C1 segment of cervical spinal cord (tissue), 14 donors: Measurements from ENCODE around the gene TGFBR3.

ENCODE experiments used
- DNase-seq, 14 donors: peaks; one replicate each; lab custom pipeline; 2025; lab: John Stamatoyannopoulos, UW

The TGFBR3 gene

DNA sequence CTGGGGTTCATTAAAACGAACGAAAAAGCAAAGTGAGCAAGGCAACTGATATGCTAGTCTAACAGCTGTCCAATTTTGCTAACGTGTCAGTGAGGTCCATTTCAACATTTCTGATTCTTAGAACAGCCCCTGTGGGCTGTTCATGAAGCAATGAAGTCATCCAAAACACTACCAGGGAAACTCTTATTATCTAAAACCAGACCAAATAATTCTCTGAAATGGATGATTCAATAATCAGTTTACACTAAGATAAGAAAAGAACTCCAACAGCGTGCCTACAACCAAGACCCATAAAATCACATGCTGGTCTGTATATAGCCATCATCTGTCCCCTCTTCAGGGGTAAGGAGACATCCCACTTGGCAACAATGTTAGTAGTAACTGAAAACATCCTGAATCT lies 122.7 kb downstream of the TGFBR3 start:
- no peak for DNase-seq

DNA sequence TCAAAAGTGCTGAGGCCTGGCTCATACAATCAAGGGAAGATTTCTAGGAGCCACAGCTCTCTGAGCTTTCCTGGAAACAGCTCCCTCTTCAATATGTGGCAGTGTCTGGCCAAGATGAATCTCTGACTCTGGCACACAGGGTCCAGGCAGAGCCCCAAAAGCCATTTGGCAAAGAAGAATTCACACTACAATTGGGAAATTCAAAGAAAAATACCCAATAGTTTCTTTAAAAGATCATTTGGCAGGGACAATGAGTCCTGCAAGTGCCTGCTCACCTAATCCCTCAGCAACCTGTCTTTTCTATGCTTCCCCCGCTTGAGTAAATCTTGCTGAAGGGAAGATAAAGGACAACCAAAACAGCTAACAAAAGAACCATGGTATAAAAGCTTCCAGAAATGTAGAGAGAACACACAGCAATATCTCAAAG lies 124.6 kb downstream of the TGFBR3 start:
- DNase-seq, result peak in 4 of 14 donors; percentile 13 to 42 (median 30)

- DNase-seq, result no peak
Observed at GRCh38 chr1:91760512-91760911, 125.4 kb downstream of the TGFBR3 start.

DNA sequence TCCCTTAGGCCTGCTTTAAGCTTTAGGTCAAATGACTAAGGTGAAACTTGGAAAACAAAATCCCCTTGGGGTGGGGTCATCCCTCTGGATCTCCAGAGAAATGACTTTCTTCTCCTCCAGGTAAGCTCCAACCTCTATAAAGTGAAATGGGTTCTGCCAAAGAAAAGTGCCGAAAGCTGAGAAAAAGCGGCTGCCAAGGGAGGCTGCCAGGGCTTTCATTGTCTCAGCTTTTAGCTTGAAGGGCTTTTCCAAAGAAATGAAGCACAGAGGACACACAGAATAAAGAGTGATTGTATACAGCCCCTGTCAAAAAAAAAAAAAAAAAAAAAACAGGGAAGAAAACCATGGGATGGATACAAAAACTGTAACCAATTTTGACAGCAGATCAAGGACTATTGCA lies 126.9 kb downstream of the TGFBR3 start:
- DNase-seq, result peak in 1 of 14 donors; percentile 4

DNA sequence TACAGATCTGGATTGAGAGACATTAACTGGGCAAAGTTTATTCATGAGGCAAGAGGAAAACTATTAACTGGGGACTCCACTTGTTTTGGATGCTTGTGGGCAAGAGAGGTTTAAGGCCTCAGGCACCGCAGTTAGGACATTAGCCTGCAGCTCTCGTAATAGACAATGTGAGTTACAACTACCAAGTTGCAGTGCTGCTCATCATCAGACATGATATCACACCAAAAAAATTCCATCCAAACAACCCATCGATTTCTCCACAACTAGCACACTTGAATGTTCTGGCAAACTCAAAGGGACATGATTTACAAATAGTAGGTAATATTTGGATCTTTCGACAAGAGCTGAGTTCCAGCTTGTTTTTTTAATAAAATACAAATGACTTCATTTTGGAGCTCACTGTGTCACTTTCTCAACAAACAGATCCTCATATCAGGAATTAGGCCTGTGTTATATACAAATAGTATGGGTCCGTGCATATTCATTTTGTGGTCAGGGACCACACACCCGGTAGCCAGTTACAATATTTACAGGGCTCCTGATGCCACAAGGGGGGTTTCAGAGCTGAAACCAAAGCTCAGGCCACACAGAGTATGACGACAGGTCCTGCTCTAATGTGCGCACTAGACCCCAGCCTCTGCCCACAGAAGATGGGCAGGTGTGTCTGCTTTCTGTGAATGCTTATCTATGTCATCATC lies 128.0 kb downstream of the TGFBR3 start:
- no peak for DNase-seq

GRCh38 chr1:91755702-91756287 lies 130.2 kb downstream of the TGFBR3 start:
- no peak for DNase-seq

- no peak for DNase-seq
Observed at GRCh38 chr1:91754816-91755580, 131.0 kb downstream of the TGFBR3 start.

- DNase-seq, result no peak
Observed at GRCh38 chr1:91754348-91754747, 131.6 kb downstream of the TGFBR3 start.

DNA sequence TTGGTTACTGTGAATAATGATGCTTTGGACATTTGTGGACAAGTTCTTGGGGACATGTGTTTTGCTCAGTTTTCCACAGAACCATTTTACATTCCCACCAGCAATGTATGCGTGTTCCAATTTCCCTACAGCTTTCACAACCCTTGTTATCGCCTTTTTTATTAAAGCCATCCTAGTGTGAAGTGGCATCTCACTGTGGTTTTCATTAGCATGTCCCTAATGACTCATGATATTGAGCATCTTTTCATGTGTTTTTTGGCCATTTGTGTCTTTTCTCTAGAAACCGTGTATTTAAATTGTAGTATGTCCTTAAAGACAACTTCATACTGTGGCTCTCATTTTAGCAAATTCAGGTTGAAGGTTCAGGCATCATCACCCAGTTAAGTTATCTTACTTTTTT lies 132.1 kb downstream of the TGFBR3 start:
- DNase-seq, result no peak

GRCh38 chr1:91752324-91752723 lies 133.6 kb downstream of the TGFBR3 start:
- no peak for DNase-seq

GRCh38 chr1:91751275-91751674 lies 134.7 kb downstream of the TGFBR3 start:
- peak in 6 of 14 donors; percentile 5 to 24 (median 22) for DNase-seq

GRCh38 chr1:91750398-91750996 lies 135.5 kb downstream of the TGFBR3 start:
- DNase-seq, result no peak

DNA sequence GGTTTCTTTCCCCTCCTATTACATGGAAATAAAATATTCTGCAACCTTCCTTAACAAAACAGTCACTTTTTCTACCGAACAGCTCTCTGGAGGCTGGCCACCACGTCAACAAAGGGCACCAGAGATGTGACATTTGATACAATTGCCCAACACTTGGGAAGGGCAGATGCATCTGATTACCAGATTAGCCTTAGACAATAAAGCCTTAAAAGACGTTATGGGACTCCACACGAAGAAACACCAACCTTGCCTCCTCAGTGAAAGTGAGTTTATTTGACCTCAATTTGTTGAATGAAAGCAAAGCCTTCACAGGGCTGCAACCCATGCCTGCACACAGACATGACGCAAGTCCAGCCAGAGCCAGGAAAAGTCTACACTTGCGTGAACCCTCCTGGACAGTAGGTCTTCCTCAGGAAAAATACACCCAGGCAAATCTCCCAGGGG lies 136.1 kb downstream of the TGFBR3 start:
- DNase-seq, result no peak

DNA sequence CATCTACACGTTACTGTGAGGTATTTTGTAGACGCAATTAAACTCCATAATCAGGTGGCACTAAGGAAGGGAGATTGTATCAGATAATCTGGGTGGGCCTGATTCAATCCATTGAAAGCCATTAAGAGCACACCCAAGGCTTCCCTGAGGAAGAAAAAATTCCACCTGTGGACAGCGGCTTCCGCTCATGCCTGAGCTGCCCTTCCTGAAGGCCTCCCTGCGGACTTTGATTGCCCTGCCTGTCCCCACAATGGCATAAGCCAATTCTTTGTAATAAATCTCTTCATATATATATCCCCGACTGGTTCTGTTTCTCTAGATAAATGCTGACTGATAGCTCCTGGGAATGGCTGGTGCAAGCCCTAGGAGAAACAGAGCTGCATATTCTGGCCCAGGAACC lies 138.3 kb downstream of the TGFBR3 start:
- no peak for DNase-seq

GRCh38 chr1:91746728-91747338 lies 139.1 kb downstream of the TGFBR3 start:
- DNase-seq, result no peak

- DNase-seq, result no peak
Observed at GRCh38 chr1:91745640-91746373, 140.1 kb downstream of the TGFBR3 start.

DNA sequence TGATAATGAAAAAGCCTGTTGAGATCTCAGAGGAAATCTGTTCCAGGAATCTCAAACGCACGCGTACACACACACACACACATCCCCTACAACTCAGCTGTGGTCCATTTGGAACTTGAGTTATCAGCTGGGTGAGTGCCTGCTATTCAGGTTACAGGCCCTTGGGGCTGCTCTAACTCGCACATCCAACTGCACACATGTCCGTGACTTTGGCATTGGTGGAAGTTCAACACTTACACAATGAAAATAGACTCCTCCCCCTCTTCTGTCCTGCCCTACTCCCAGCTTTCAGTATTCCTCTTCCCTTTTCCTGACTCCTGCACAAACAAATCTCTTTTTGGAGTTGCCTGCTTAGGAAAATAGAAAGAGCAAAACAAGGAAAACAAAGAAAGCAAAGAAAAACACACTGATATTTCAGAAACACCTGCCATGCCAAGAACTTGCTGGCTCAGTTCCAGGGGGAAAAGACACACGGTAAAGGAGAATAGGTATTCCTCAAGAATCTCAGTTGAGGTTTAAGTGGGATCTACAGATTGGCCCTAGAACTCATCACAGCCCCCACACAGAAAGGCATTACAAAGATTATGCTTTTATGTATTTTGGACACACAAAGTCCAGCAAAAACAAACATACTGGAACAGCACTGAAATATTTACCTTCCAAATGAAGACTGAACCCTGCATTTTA lies 140.9 kb downstream of the TGFBR3 start:
- no peak for DNase-seq

- no peak for DNase-seq
Observed at GRCh38 chr1:91742848-91743292, 143.1 kb downstream of the TGFBR3 start.

DNA sequence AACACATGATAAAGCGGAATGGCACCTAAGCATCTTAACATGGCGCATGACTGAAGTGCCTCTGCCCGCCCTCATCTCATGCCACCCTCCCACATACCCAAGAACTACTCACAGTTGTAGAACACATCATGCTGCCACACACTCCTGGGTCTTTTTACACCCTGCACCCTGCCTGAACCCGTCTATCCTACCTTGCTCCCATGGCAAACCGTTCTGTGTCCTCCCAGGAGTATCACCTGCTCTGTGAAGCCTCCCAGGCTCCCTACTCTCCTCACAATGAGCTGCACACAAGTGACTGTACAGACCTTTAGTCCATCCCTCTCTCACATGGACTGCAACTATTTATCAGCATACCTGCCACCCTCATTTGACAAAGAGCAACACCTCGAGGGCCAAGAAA lies 144.0 kb downstream of the TGFBR3 start:
- DNase-seq, result no peak

GRCh38 chr1:91741301-91741700 lies 144.7 kb downstream of the TGFBR3 start:
- no peak for DNase-seq
